ENCODE data around the gene DGCR8.

Gene DGCR8

GRCh38 chr22:20052309-20053259 lies 27.5 kb upstream of the DGCR8 start:
- no peak for DNase-seq

- DNase-seq = no peak
These were observed 26.5 kb upstream of the DGCR8 start for GRCh38 chr22:20053407-20054033.

GRCh38 chr22:20054034-20054427 lies 26.0 kb upstream of the DGCR8 start:
- DNase-seq = no peak

GRCh38 chr22:20054485-20054884 lies 25.6 kb upstream of the DGCR8 start:
- DNase-seq = no peak

- no peak for DNase-seq
These were observed 24.9 kb upstream of the DGCR8 start for GRCh38 chr22:20055144-20055543.

GRCh38 chr22:20055654-20056053 lies 24.4 kb upstream of the DGCR8 start:
- no peak for DNase-seq

- no peak for DNase-seq
These were observed 23.9 kb upstream of the DGCR8 start for GRCh38 chr22:20056161-20056560.

GRCh38 chr22:20056696-20057386 lies 23.2 kb upstream of the DGCR8 start:
- DNase-seq = no peak

- DNase-seq = no peak
These were observed 22.3 kb upstream of the DGCR8 start for GRCh38 chr22:20057596-20058268.

- no peak for DNase-seq
These were observed 20.9 kb upstream of the DGCR8 start for GRCh38 chr22:20058989-20059770.

- DNase-seq = peak; percentile 26
These were observed 19.2 kb upstream of the DGCR8 start for GRCh38 chr22:20060700-20061480.

GRCh38 chr22:20061481-20061861 lies 18.6 kb upstream of the DGCR8 start:
- no peak for DNase-seq

GRCh38 chr22:20062043-20062765 lies 17.8 kb upstream of the DGCR8 start:
- no peak for DNase-seq

GRCh38 chr22:20062766-20063083 lies 17.3 kb upstream of the DGCR8 start:
- no peak for DNase-seq

- no peak for DNase-seq
These were observed 16.5 kb upstream of the DGCR8 start for GRCh38 chr22:20063271-20064139.

GRCh38 chr22:20064140-20064480 lies 15.9 kb upstream of the DGCR8 start:
- no peak for DNase-seq

- no peak for DNase-seq
These were observed 15.3 kb upstream of the DGCR8 start for GRCh38 chr22:20064545-20065262.

GRCh38 chr22:20065896-20066616 lies 14.0 kb upstream of the DGCR8 start:
- DNase-seq = no peak

Data from CD4-positive, alpha-beta T cell treated with Interleukin-17A for 4 hours (primary cell).